Right lobe of liver (tissue), 4 donors: ENCODE measurements around the gene RTN4.

ENCODE experiments used
- CTCF ChIP-seq, 4 donors: fragments of 200-600 bp in 3 of 4; fragments of 450-650 bp in 1 of 4; IDR thresholded peaks; one replicate each; pipeline versions ENCODE4 v1.5.1 to v1.8.0; 2016 to 2022; ENCODE audit warnings: antibody characterized with exemption in 4 of 4, mild to moderate bottlenecking in 2 of 4
- POLR2A ChIP-seq: fragments of 450-650 bp; IDR thresholded peaks from one replicate; pipeline ENCODE4 v1.6.1; 2017; ENCODE audit warnings: antibody characterized with exemption, mild to moderate bottlenecking
- donor health status: DM: no; HTN: no; CAD: no.
- donor health status: DM: no; HTN: no; CAD: no.
- donor health status: DM: no; HTN: yes; CAD: no.

- TF ChIP-seq CTCF (IDR thresholded peaks at IDR 0.05) = no peak
- TF ChIP-seq POLR2A = no peak
These were observed 87.7 kb downstream of the RTN4 start for GRCh38 chr2:54962511-54962910.
